Fibroblast of lung (primary cell): Measurements from ENCODE around the gene RAB1A.

Experiments
- EZH2 ChIP-seq: IDR thresholded peaks from 2 replicates; pipeline ENCODE4 v1.5.1; 2012; ENCODE audit warnings: low read length, control low read depth, mild to moderate bottlenecking; ENCODE audit errors: missing control alignments
- TF ChIP-seq, protein P1 (sequence below), 2 donors: IDR thresholded peaks in 1 of 2; conservative IDR thresholded peaks in 1 of 2; 1 replicate in 1 of 2; 2 replicates in 1 of 2; pipeline ENCODE4 v1.5.1; 2011 to 2012; ENCODE audit warnings: low read length in 2 of 2, control low read depth in 1 of 2, inconsistent platforms in 1 of 2, low read depth in 1 of 2, mild to moderate bottlenecking in 1 of 2

DNA sequence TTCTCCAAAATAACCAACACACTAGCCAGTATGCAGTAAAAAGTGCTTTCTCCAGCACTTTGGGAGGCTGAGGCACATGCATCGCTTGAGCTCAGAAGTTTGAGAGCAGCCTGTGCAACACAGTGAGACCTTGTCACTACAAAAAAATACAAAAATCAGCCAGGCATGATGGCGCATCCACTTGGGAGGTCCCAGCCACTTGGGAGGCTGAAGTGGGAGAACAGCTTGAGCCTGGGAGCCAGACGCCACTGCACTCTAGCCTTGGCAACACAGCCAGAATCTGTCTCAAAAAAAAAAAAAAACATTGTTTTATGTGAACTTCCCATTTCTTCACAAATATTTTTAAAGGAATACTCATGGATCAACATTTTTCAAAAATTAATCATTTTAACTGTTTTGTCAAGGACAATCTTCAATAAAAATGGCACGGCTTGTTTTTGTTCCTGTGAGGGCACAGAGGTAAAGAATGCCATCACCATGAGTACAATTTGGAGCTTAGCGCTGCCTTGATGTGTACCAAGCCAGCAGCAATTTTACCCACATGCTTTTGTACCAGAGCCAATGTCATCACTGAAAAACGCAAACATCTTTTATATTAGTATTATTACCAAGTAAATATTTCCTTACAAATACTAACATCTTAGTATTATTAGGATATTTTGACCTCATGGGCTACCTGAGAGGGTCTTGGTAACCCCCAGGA, 26.7 kb downstream of the RAB1A start:
- TF ChIP-seq, protein P1, sequence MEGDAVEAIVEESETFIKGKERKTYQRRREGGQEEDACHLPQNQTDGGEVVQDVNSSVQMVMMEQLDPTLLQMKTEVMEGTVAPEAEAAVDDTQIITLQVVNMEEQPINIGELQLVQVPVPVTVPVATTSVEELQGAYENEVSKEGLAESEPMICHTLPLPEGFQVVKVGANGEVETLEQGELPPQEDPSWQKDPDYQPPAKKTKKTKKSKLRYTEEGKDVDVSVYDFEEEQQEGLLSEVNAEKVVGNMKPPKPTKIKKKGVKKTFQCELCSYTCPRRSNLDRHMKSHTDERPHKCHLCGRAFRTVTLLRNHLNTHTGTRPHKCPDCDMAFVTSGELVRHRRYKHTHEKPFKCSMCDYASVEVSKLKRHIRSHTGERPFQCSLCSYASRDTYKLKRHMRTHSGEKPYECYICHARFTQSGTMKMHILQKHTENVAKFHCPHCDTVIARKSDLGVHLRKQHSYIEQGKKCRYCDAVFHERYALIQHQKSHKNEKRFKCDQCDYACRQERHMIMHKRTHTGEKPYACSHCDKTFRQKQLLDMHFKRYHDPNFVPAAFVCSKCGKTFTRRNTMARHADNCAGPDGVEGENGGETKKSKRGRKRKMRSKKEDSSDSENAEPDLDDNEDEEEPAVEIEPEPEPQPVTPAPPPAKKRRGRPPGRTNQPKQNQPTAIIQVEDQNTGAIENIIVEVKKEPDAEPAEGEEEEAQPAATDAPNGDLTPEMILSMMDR (conservative IDR thresholded peaks at IDR 0.05 in 1 of 2, IDR thresholded peaks at IDR 0.05 in 1 of 2; ENCODE audit: low read depth in 1 of 2, low read length in 2 of 2), result no peak
- no peak for TF ChIP-seq EZH2
